ENCODE measurements around the gene ADD2. TPM values are rescaled to one million over a fixed set of nuclear protein-coding genes. Genes with fewer than 3 reads are reported as not detected.

ADD2 gene
- total RNA-seq, 1 experiment from 2014 or later: 124 TPM

DNA sequence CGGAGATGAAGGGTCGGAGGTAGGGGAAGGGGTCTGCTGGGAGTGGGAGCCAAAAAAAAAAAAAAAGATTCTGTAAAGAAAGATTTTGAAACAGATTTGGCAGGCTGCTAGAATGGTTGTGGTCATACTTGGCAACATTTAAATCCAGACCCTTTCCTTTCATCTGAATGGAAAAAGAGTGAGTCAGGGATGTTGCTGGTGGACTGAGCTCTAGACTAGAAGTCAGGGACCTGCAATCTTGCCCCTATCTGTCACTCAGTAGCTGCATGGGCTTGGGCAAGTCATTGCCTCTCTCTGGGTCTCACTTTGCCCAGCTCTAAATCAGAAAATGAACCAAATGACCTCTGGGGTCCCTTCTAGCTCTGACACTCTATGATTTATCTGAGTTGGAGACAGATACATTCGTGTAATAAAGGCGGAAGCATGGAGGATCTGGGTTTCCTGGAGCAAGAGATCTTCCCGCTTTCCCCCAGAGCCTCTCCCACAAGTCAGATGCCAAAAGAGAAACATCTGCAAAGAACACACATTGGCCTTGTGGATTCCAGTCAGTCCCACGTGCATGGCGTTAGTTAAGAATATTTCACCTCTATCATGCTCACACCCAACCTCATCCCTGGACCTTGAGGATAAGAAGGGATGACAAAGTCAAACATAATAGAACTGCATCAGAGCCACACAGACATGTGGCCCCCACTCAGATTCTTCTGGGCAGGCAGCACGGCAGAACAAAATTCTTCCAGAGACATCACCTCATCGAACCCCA, 58.5 kb downstream of the ADD2 start:
- no peak overlapping the region for H3K18ac ChIP-seq (ENCODE audit: insufficient read length, low read depth, low read length)
- peak overlapping the region; percentile 24 to 57 (median 25); a peak in 5 of 7 replicates for H3K27ac Mint-ChIP-seq
- H3K4me1 Mint-ChIP-seq: peaks cover 34 to 41% of the 10 kb centered on the region in 2 experiments
- H2AFZ ChIP-seq (ENCODE audit: low read length): no peak overlapping the region
- no peaks in the 10 kb centered on the region for H3K9me3 ChIP-seq (ENCODE audit: control insufficient read depth, low read depth, low read length)
- no peak overlapping the region for H3K4me3 Mint-ChIP-seq
- peaks cover 52 to 79% (median 59%) of the 10 kb centered on the region in 3 experiments for H3K36me3 Mint-ChIP-seq (ENCODE audit: insufficient read depth in 1 of 3, low read depth in 3 of 3)
- H4K8ac ChIP-seq (replicated peaks; ENCODE audit: insufficient read length, low read depth, low read length): no peak overlapping the region
- H3K79me1 ChIP-seq (ENCODE audit: insufficient read depth, low read depth, low read length, poor library complexity, severe bottlenecking): peaks cover 2% of the 10 kb centered on the region
- no peak overlapping the region for H2BK15ac ChIP-seq (ENCODE audit: low read depth, low read length)
- H3K4me1 ChIP-seq (ENCODE audit: insufficient read depth, low read length): peaks cover 14% of the 10 kb centered on the region; the same call in 1 of the 2 replicates
- H4K20me1 ChIP-seq (ENCODE audit: control insufficient read depth, insufficient read depth, insufficient read length): peaks cover 3% of the 10 kb centered on the region
- H3K27me3 Mint-ChIP-seq (ENCODE audit: low read depth): no peaks in the 10 kb centered on the region
- no peak overlapping the region for H2BK120ac ChIP-seq (ENCODE audit: low read depth, low read length, poor library complexity, severe bottlenecking)
- peak; percentile 3 for DNase-seq
- H3K23me2 ChIP-seq (ENCODE audit: insufficient read length, low read depth, low read length, poor library complexity, severe bottlenecking): no peaks in the 10 kb centered on the region
- peaks cover 8% of the 10 kb centered on the region; the same call in 1 of the 2 replicates for H3K79me2 ChIP-seq (ENCODE audit: insufficient read depth, low read length)
- H3K14ac ChIP-seq (ENCODE audit: insufficient read depth, low read length): no peak overlapping the region
- H4K91ac ChIP-seq (ENCODE audit: insufficient read length, low read depth, low read length): no peak overlapping the region
- H2BK12ac ChIP-seq (ENCODE audit: insufficient read length, low read depth, low read length): no peak overlapping the region
- no peak overlapping the region for H2BK20ac ChIP-seq (ENCODE audit: low read depth, low read length, poor library complexity, severe bottlenecking)
- no peak overlapping the region for H3K4ac ChIP-seq (ENCODE audit: low read depth, low read length)
- H3K23ac ChIP-seq (ENCODE audit: insufficient read length, low read depth, low read length): no peak overlapping the region
- TF ChIP-seq, protein P1, sequence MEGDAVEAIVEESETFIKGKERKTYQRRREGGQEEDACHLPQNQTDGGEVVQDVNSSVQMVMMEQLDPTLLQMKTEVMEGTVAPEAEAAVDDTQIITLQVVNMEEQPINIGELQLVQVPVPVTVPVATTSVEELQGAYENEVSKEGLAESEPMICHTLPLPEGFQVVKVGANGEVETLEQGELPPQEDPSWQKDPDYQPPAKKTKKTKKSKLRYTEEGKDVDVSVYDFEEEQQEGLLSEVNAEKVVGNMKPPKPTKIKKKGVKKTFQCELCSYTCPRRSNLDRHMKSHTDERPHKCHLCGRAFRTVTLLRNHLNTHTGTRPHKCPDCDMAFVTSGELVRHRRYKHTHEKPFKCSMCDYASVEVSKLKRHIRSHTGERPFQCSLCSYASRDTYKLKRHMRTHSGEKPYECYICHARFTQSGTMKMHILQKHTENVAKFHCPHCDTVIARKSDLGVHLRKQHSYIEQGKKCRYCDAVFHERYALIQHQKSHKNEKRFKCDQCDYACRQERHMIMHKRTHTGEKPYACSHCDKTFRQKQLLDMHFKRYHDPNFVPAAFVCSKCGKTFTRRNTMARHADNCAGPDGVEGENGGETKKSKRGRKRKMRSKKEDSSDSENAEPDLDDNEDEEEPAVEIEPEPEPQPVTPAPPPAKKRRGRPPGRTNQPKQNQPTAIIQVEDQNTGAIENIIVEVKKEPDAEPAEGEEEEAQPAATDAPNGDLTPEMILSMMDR (conservative IDR thresholded peaks at IDR 0.05): no peak
- H3K9ac ChIP-seq (ENCODE audit: extremely low read depth, insufficient read length, low read length): no peak overlapping the region
- H2BK5ac ChIP-seq (ENCODE audit: insufficient read length, low read length): no peak overlapping the region
- no peak overlapping the region for H3T11ph ChIP-seq (ENCODE audit: low read length)
- no peak overlapping the region for H4K5ac ChIP-seq (ENCODE audit: insufficient read length, low read depth, low read length)
- H3K56ac ChIP-seq (ENCODE audit: insufficient read length, low read depth, low read length): no peak overlapping the region
- no peaks in the 10 kb centered on the region for H3K27me3 ChIP-seq (ENCODE audit: insufficient read depth, low read length)
- no peak overlapping the region for H3K27ac ChIP-seq (ENCODE audit: insufficient read length, low read depth, low read length)
- no peak overlapping the region for H2AK5ac ChIP-seq (ENCODE audit: insufficient read length, low read length)
- WGBS (ENCODE audit: extremely low coverage, insufficient read length, low lambda C conversion rate): no CpG with 5 or more reads among the region's 9 CpGs
- H3K4me2 ChIP-seq (ENCODE audit: insufficient read depth, insufficient read length, low read length): no peak overlapping the region
- no peaks in the 10 kb centered on the region for H3K9me3 Mint-ChIP-seq

Data from H9 (cell line).